ENCODE measurements around the gene AFMID.
A peak's percentile ranks its signal among the peaks of the same experiment; 100 is the strongest.

AFMID gene

GRCh38 chr17:78154903-78155811, 32.0 kb upstream of the AFMID start:
- DNase-seq (ENCODE audit: extremely low spot score) = peak; percentile 72
- ChIA-PET CTCF (interaction anchor here (1.5 kb wide), 1 partner anchor 18 kb away, joined by 3 read pairs; no protein-coding TSS in a partner anchor), POLR2A (interaction anchor here (0.6 kb wide), 1 partner anchor 24 kb away, joined by 6 read pairs; the partner anchor contains the start of gene TMC8)
- no peak for TF ChIP-seq CTCF (IDR thresholded peaks at IDR 0.05; ENCODE audit: control extremely low read depth, extremely low read depth, low read depth, missing control alignments)

DNA sequence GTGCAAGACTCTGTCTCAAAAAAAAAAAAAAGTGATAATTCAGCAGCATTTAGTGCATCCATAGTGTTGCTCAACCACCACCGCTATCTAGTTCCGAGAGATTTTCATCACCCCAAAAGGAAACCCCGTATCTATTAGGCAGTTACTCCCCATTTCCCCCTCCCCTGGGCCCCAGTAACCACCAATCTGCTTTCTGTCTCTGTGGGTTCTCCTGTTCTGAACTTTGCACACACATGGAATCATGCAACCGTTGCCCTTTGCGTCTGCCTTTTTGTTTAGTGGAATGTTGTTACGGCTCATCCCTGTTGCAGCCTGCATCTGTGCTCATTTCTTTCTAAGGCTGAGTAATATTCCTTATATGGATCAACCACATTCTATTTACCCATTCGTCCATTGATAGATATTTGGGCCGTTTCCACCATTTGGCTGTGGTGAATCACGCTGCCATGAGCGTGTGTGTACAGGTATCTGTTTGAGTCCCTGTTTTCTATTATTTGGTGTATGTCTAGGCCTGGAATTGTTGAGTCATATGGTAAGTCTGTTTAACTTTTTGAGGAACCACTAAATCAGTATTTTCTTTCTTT, 27.5 kb upstream of the AFMID start:
- POLR2A ChIA-PET = interaction anchor here (0.6 kb wide), 1 partner anchor 10 kb away, joined by 3 read pairs; no protein-coding TSS in a partner anchor
- CTCF ChIA-PET = interaction anchor here (0.8 to 5.6 kb wide), 4 partner anchors 16 to 29 kb away, joined by 3 to 30 read pairs (median 6); partner anchors contain the start of gene TMC8
- DNase-seq (ENCODE audit: extremely low spot score) = no peak
- no peak for TF ChIP-seq CTCF (IDR thresholded peaks at IDR 0.05; ENCODE audit: control extremely low read depth, extremely low read depth, low read depth, missing control alignments)

GRCh38 chr17:78163881-78164747, 23.0 kb upstream of the AFMID start:
- ChIA-PET POLR2A (no interaction called here), CTCF (interaction anchor here (1.0 to 5.6 kb wide), 5 partner anchors 9 to 29 kb away, joined by 3 to 30 read pairs (median 4); no protein-coding TSS in a partner anchor)
- no peak for TF ChIP-seq CTCF (IDR thresholded peaks at IDR 0.05; ENCODE audit: control extremely low read depth, extremely low read depth, low read depth, missing control alignments)
- no peak for DNase-seq (ENCODE audit: extremely low spot score)

- DNase-seq (ENCODE audit: extremely low spot score) = no peak
- POLR2A ChIA-PET = no interaction called here
- CTCF ChIA-PET = interaction anchor here (1.2 to 5.6 kb wide), 4 partner anchors 8 to 30 kb away, joined by 3 to 30 read pairs (median 7); no protein-coding TSS in a partner anchor
- no peak for TF ChIP-seq CTCF (IDR thresholded peaks at IDR 0.05; ENCODE audit: control extremely low read depth, extremely low read depth, low read depth, missing control alignments)
Measured at GRCh38 chr17:78164748-78165607, 22.2 kb upstream of the AFMID start.

DNA sequence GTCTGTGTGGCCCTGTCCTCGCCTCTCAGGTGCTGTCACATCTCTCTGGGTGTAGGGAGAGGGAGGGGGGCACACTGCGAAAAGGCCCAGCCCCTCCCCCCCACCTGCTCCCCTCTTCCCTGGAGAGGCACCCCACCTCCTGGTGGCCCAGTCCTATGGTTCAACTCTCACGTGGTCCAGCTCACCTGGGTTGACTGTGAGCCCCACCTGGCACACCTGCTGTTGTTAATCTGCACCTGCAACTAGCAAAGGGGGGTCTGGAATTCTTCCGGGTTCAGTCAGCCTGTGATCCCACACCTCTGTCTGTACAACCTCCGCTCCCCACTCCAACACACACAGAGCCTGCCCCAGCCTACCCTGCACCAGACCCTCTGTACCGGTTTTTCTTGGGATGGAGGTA, 20.7 kb upstream of the AFMID start:
- no peak for DNase-seq (ENCODE audit: extremely low spot score)
- POLR2A ChIA-PET = interaction anchor here (0.6 to 0.7 kb wide), 2 partner anchors 8 to 31 kb away, joined by 3 to 7 read pairs; no protein-coding TSS in a partner anchor
- TF ChIP-seq CTCF (IDR thresholded peaks at IDR 0.05; ENCODE audit: control extremely low read depth, extremely low read depth, low read depth, missing control alignments) = no peak
- CTCF ChIA-PET = no interaction called here
